OCI-LY7 (cell line): ENCODE measurements around the gene MCUR1. TPM values are rescaled to one million over a fixed set of nuclear protein-coding genes. Genes with fewer than 3 reads are reported as not detected.

ENCODE experiments used
- BruUV-seq: library from RNA; stranded (reverse); fragments of 400-500 nt; replicated peaks from 2 replicates; lab custom pipeline; 2021; lab: Mats Ljungman, UMichigan
- CTCF ChIA-PET: fragments of 300-600 bp; sonication (Branson Sonifier 250); formaldehyde crosslinking; loops from one replicate; lab custom pipeline; 2022; ENCODE audit warnings: antibody characterized with exemption; ENCODE audit not compliant: unreplicated experiment; lab: Charles Lee
- POLR2A ChIA-PET: fragments of 300-600 bp; sonication (Branson Sonifier 250); formaldehyde crosslinking; loops from one replicate; lab custom pipeline; 2022; ENCODE audit warnings: antibody characterized with exemption; lab: Charles Lee
- DNase-seq: peaks from one replicate; pipeline ENCODE4 v3.0.0-alpha.2; 2015; ENCODE audit warnings: low spot score
- H2AFZ ChIP-seq: fragments of 200-600 bp; sonication (generic), shearing (Covaris generic); 2 replicates; pipeline ENCODE4 v1.6.1; 2014; ENCODE audit warnings: mild to moderate bottlenecking, antibody characterized with exemption, low read length, moderate library complexity
- H3K27ac ChIP-seq: fragments of 200-600 bp; sonication (generic); 2 replicates; pipeline ENCODE4 v1.5.1; 2014; ENCODE audit warnings: mixed run types, low read depth, mild to moderate bottlenecking, moderate library complexity, low read length, inconsistent platforms; ENCODE audit not compliant: poor library complexity, severe bottlenecking
- H3K36me3 ChIP-seq: fragments of 200-600 bp; sonication (generic); 2 replicates; pipeline ENCODE4 v1.6.1; 2014; ENCODE audit warnings: mild to moderate bottlenecking, antibody characterized with exemption, low read length, moderate library complexity, mixed read lengths; ENCODE audit not compliant: insufficient read depth
- H3K4me1 ChIP-seq: fragments of 200-600 bp; sonication (generic); 2 replicates; pipeline ENCODE4 v1.5.1; 2014; ENCODE audit warnings: mild to moderate bottlenecking, low read length; ENCODE audit not compliant: insufficient read depth, poor library complexity, severe bottlenecking
- H3K4me2 ChIP-seq: fragments of 200-600 bp; sonication (generic); 2 replicates; pipeline ENCODE4 v1.6.1; 2014; ENCODE audit warnings: mild to moderate bottlenecking, low read length
- H3K4me3 ChIP-seq: fragments of 200-600 bp; sonication (generic); 2 replicates; pipeline ENCODE4 v1.5.1; 2014; ENCODE audit warnings: mild to moderate bottlenecking, low read depth, low read length; ENCODE audit not compliant: poor library complexity, severe bottlenecking
- H3K79me2 ChIP-seq: fragments of 200-600 bp; sonication (generic); 2 replicates; pipeline ENCODE4 v1.6.1; 2016; ENCODE audit warnings: low read depth, mild to moderate bottlenecking, low read length, moderate library complexity, mixed read lengths; ENCODE audit not compliant: insufficient read depth
- H3K9me2 ChIP-seq: fragments of 200-600 bp; sonication (generic); 2 replicates; pipeline ENCODE4 v1.6.1; 2016; ENCODE audit warnings: mild to moderate bottlenecking, low read length, mixed read lengths; ENCODE audit not compliant: insufficient read depth
- H3K9me3 ChIP-seq: fragments of 200-600 bp; sonication (generic); 2 replicates; pipeline ENCODE4 v1.6.1; 2014; ENCODE audit warnings: mild to moderate bottlenecking, mixed run types, low read length, mixed read lengths
- H4K20me1 ChIP-seq: fragments of 200-600 bp; sonication (generic); 2 replicates; pipeline ENCODE4 v1.6.1; 2014; ENCODE audit warnings: mild to moderate bottlenecking, antibody characterized with exemption, low read length, moderate library complexity, mixed read lengths; ENCODE audit not compliant: insufficient read depth
- CTCF ChIP-seq: fragments of 200-600 bp; sonication (generic); conservative IDR thresholded peaks from 2 replicates; pipeline ENCODE4 v1.5.1; 2014; ENCODE audit warnings: mild to moderate bottlenecking, antibody characterized with exemption, low read length, moderate library complexity, mixed read lengths
- EZH2phosphoT487 ChIP-seq: fragments of 200-600 bp; sonication (generic); IDR thresholded peaks from 2 replicates; pipeline ENCODE4 v1.6.1; 2018; ENCODE audit warnings: low read depth, borderline replicate concordance, mild to moderate bottlenecking, mixed run types, antibody characterized with exemption, low read length, moderate library complexity, mixed read lengths
- intact Hi-C: fragments of 100-400 bp; cut with micrococcal nuclease; formaldehyde crosslinking; loops from one replicate; pipeline ENCODE4 v1.10.0; 2022; ENCODE audit not compliant: unreplicated experiment
- total RNA-seq, 2 experiments: library from RNA; depleted of rRNA in 1 of 2; stranded (reverse); fragments of >200 nt in 1 of 2; shearing (Covaris generic) in 1 of 2; gene quantifications; 2 replicates each; pipeline ENCODE4 v1.2.3, GENCODE V29; 2014 to 2022

The MCUR1 gene
- total RNA-seq, 2 experiments from 2014 or later, result 17.3 to 31.1 TPM

GRCh38 chr6:13763740-13764381 lies 50.5 kb downstream of the MCUR1 start:
- H4K20me1 ChIP-seq, result no peaks in the 10 kb centered on the region
- peak overlapping the region; percentile 88 for H2AFZ ChIP-seq
- TF ChIP-seq CTCF (no peak), EZH2phosphoT487 (no peak)
- no peaks in the 10 kb centered on the region for H3K79me2 ChIP-seq
- ChIA-PET CTCF (interaction anchor here (0.5 to 0.6 kb wide), 2 partner anchors 70 to 294 kb away, joined by 3 to 4 read pairs; no protein-coding TSS in a partner anchor), POLR2A (interaction anchor here (0.5 to 1.5 kb wide), 3 partner anchors 13 to 47 kb away, joined by 3 to 5 read pairs (median 3); no protein-coding TSS in a partner anchor)
- DNase-seq, result no peak
- H3K4me3 ChIP-seq, result no peak overlapping the region
- H3K36me3 ChIP-seq, result no peaks in the 10 kb centered on the region
- H3K4me1 ChIP-seq, result peaks cover 21% of the 10 kb centered on the region
- no TSS peak for BruUV-seq
- H3K9me2 ChIP-seq, result no peaks in the 10 kb centered on the region
- H3K27ac ChIP-seq, result no peak overlapping the region
- H3K4me2 ChIP-seq, result peak overlapping the region; percentile 49
- intact Hi-C loops, result no loop called here
- no peaks in the 10 kb centered on the region for H3K9me3 ChIP-seq

- Histone ChIP-seq H2AFZ (peak overlapping the region; percentile 88), H3K4me3 (peak overlapping the region; percentile 15), H3K9me2 (no peaks in the 10 kb centered on the region), H3K9me3 (no peaks in the 10 kb centered on the region), H4K20me1 (no peaks in the 10 kb centered on the region), H3K4me2 (peak overlapping the region; percentile 49), H3K79me2 (no peaks in the 10 kb centered on the region), H3K27ac (no peak overlapping the region), H3K36me3 (no peaks in the 10 kb centered on the region), H3K4me1 (peaks cover 21% of the 10 kb centered on the region)
- intact Hi-C loops, result no loop called here
- no peak for TF ChIP-seq EZH2phosphoT487
- no peak for TF ChIP-seq CTCF
- peak; percentile 29 for DNase-seq
- CTCF ChIA-PET, result interaction anchor here (0.5 to 0.8 kb wide), 3 partner anchors 59 to 656 kb away, joined by 3 to 5 read pairs (median 3); no protein-coding TSS in a partner anchor
- no TSS peak for BruUV-seq
- POLR2A ChIA-PET, result interaction anchor here (0.6 to 1.5 kb wide), 4 partner anchors 14 to 237 kb away, joined by 3 to 5 read pairs (median 4); no protein-coding TSS in a partner anchor
Observed at GRCh38 chr6:13762611-13763441, 51.5 kb downstream of the MCUR1 start.
